ENCODE measurements around the gene AREL1.

Gene AREL1

GRCh38 chr14:74710480-74710879 lies 2.4 kb downstream of the AREL1 start:
- TF ChIP-seq, protein P1, sequence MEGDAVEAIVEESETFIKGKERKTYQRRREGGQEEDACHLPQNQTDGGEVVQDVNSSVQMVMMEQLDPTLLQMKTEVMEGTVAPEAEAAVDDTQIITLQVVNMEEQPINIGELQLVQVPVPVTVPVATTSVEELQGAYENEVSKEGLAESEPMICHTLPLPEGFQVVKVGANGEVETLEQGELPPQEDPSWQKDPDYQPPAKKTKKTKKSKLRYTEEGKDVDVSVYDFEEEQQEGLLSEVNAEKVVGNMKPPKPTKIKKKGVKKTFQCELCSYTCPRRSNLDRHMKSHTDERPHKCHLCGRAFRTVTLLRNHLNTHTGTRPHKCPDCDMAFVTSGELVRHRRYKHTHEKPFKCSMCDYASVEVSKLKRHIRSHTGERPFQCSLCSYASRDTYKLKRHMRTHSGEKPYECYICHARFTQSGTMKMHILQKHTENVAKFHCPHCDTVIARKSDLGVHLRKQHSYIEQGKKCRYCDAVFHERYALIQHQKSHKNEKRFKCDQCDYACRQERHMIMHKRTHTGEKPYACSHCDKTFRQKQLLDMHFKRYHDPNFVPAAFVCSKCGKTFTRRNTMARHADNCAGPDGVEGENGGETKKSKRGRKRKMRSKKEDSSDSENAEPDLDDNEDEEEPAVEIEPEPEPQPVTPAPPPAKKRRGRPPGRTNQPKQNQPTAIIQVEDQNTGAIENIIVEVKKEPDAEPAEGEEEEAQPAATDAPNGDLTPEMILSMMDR (IDR thresholded peaks at IDR 0.05; ENCODE audit: poor library complexity, severe bottlenecking): no peak
- DNase-seq (ENCODE audit: low spot score) (no peak), ATAC-seq (ENCODE audit: low read depth) (no peak)
- H3K27me3 ChIP-seq (ENCODE audit: insufficient read depth, poor library complexity, severe bottlenecking): no peaks in the 10 kb centered on the region
- peaks cover 15% of the 10 kb centered on the region for H3K36me3 ChIP-seq (ENCODE audit: low read depth)
- peaks cover 23% of the 10 kb centered on the region for H3K4me1 ChIP-seq (ENCODE audit: insufficient read depth, poor library complexity, severe bottlenecking)
- no peak overlapping the region for H3K4me3 ChIP-seq (ENCODE audit: severe bottlenecking)
- no peaks in the 10 kb centered on the region for H3K9me3 ChIP-seq (ENCODE audit: severe bottlenecking)
- H3K27ac ChIP-seq (ENCODE audit: poor library complexity, severe bottlenecking): no peak overlapping the region

- no peak overlapping the region for H3K4me3 ChIP-seq (ENCODE audit: severe bottlenecking)
- H3K4me1 ChIP-seq (ENCODE audit: insufficient read depth, poor library complexity, severe bottlenecking): peaks cover 11% of the 10 kb centered on the region
- peaks cover 13% of the 10 kb centered on the region for H3K9me3 ChIP-seq (ENCODE audit: severe bottlenecking)
- H3K27me3 ChIP-seq (ENCODE audit: insufficient read depth, poor library complexity, severe bottlenecking): no peaks in the 10 kb centered on the region
- ATAC-seq (ENCODE audit: low read depth) (no peak), DNase-seq (ENCODE audit: low spot score) (no peak)
- H3K27ac ChIP-seq (ENCODE audit: poor library complexity, severe bottlenecking): no peak overlapping the region
- peaks cover 25% of the 10 kb centered on the region for H3K36me3 ChIP-seq (ENCODE audit: low read depth)
- TF ChIP-seq, protein P1 (IDR thresholded peaks at IDR 0.05; ENCODE audit: poor library complexity, severe bottlenecking): no peak
Observed at GRCh38 chr14:74705613-74706500, 7.0 kb downstream of the AREL1 start.

DNA sequence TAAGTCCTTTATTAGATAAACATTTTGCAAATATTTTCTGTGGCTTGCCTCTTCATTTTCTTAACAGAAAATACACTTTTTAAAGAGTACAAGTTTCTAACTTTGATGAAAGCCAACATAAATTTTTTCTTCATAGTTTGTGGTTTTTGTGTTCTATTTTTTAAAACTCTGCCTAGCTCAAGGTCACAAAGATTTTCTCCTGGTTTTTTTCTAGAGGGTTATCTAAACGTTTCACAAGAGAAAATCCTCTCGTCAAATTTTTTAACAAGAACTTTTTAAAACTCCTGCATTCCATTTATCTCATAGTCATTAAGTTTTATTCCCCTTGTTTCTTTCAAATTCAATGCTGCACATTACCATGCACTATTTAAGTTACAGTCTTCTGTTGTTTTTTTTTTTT lies 8.2 kb downstream of the AREL1 start:
- ATAC-seq (ENCODE audit: low read depth) (no peak), DNase-seq (ENCODE audit: low spot score) (no peak)
- Histone ChIP-seq H3K4me1 (ENCODE audit: insufficient read depth, poor library complexity, severe bottlenecking) (peaks cover 5% of the 10 kb centered on the region), H3K9me3 (ENCODE audit: severe bottlenecking) (peaks cover 13% of the 10 kb centered on the region), H3K27me3 (ENCODE audit: insufficient read depth, poor library complexity, severe bottlenecking) (no peaks in the 10 kb centered on the region), H3K36me3 (ENCODE audit: low read depth) (peaks cover 33% of the 10 kb centered on the region), H3K4me3 (ENCODE audit: severe bottlenecking) (no peak overlapping the region), H3K27ac (ENCODE audit: poor library complexity, severe bottlenecking) (no peak overlapping the region)
- TF ChIP-seq, protein P1 (IDR thresholded peaks at IDR 0.05; ENCODE audit: poor library complexity, severe bottlenecking): no peak

GRCh38 chr14:74703043-74703442 lies 9.8 kb downstream of the AREL1 start:
- H3K4me1 ChIP-seq (ENCODE audit: insufficient read depth, poor library complexity, severe bottlenecking): peaks cover 9% of the 10 kb centered on the region
- H3K27me3 ChIP-seq (ENCODE audit: insufficient read depth, poor library complexity, severe bottlenecking): no peaks in the 10 kb centered on the region
- H3K9me3 ChIP-seq (ENCODE audit: severe bottlenecking): peaks cover 13% of the 10 kb centered on the region
- DNase-seq (ENCODE audit: low spot score) (no peak), ATAC-seq (ENCODE audit: low read depth) (no peak)
- no peak overlapping the region for H3K4me3 ChIP-seq (ENCODE audit: severe bottlenecking)
- peaks cover 38% of the 10 kb centered on the region for H3K36me3 ChIP-seq (ENCODE audit: low read depth)
- H3K27ac ChIP-seq (ENCODE audit: poor library complexity, severe bottlenecking): no peak overlapping the region
- TF ChIP-seq, protein P1 (IDR thresholded peaks at IDR 0.05; ENCODE audit: poor library complexity, severe bottlenecking): no peak

- no peak for ATAC-seq (ENCODE audit: low read depth)
- no peak for DNase-seq (ENCODE audit: low spot score)
- Histone ChIP-seq H3K27ac (ENCODE audit: poor library complexity, severe bottlenecking) (no peak overlapping the region), H3K36me3 (ENCODE audit: low read depth) (peaks cover 45% of the 10 kb centered on the region), H3K4me1 (ENCODE audit: insufficient read depth, poor library complexity, severe bottlenecking) (peaks cover 9% of the 10 kb centered on the region), H3K4me3 (ENCODE audit: severe bottlenecking) (no peak overlapping the region), H3K27me3 (ENCODE audit: insufficient read depth, poor library complexity, severe bottlenecking) (no peaks in the 10 kb centered on the region), H3K9me3 (ENCODE audit: severe bottlenecking) (peaks cover 13% of the 10 kb centered on the region)
- TF ChIP-seq, protein P1 (IDR thresholded peaks at IDR 0.05; ENCODE audit: poor library complexity, severe bottlenecking): no peak
Observed at GRCh38 chr14:74702293-74702692, 10.6 kb downstream of the AREL1 start.
